ENCODE measurements around the gene CMIP.

DNA sequence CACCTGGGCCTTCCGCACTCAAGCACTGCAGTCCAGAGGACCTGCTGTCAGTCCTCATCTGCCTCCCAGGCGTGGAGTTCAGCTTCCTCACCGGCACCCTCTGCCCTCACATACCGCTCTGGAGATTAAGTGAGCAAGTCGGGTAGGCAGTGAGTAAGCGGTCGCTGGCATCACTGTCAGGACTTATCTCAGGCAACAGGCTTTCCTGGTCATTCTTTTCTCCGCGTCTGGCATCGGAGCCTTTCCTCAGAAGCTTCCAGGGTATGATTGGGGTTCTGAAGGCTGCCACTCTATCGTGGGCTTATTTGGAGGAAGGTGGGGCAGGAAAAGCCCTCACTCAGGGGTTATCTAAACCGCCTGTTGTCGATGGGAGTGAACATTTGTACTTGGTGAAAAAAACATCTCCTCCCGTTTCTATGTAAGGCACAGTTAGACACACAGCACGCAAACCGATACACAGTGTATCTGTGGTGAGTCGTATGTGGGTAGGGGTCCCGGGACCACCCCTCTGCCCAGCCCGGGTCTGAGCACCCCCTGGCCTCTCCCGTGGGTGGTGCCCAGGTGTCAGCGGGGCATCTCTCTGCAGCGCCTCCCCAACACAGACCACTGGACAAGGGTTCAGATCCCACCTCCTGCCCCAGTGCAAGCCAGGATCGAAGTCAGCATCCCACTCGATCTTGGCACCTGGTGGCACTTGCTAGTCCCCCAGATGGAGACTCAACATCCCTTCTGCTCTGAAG is 242.0 kb downstream of the CMIP start:
- TF ChIP-seq, protein P1, sequence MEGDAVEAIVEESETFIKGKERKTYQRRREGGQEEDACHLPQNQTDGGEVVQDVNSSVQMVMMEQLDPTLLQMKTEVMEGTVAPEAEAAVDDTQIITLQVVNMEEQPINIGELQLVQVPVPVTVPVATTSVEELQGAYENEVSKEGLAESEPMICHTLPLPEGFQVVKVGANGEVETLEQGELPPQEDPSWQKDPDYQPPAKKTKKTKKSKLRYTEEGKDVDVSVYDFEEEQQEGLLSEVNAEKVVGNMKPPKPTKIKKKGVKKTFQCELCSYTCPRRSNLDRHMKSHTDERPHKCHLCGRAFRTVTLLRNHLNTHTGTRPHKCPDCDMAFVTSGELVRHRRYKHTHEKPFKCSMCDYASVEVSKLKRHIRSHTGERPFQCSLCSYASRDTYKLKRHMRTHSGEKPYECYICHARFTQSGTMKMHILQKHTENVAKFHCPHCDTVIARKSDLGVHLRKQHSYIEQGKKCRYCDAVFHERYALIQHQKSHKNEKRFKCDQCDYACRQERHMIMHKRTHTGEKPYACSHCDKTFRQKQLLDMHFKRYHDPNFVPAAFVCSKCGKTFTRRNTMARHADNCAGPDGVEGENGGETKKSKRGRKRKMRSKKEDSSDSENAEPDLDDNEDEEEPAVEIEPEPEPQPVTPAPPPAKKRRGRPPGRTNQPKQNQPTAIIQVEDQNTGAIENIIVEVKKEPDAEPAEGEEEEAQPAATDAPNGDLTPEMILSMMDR (IDR thresholded peaks at IDR 0.05; ENCODE audit: insufficient read depth, low read length, poor library complexity, severe bottlenecking) = no peak
- TF ChIP-seq EZH2phosphoT487 (conservative IDR thresholded peaks at IDR 0.05; ENCODE audit: low read length) = no peak
